Right ventricle myocardium inferior (tissue), 1 donor: Measurements from ENCODE around the gene PRKCB. TPM values are rescaled to one million over a fixed set of nuclear protein-coding genes. Genes with fewer than 3 reads are reported as not detected.
A peak's percentile ranks its signal among the peaks of the same experiment; 100 is the strongest.
"Not testable (repeated sequence)": the region's sequence is repeated elsewhere in the genome, so short reads cannot be mapped to it uniquely, and the experiment has no call there.

Experiments used
- ATAC-seq: fragments of 200-7000 bp; cut with Tn5 transposase; one replicate; pipeline ENCODE4 v1.9.1; 2020; ENCODE audit warnings: mild to moderate bottlenecking, moderate library complexity
- DNase-seq: peaks from one replicate; pipeline ENCODE4 v3.0.0; 2021; ENCODE audit errors: missing footprints
- intact Hi-C: fragments of 100-400 bp; cut with DNase I; formaldehyde crosslinking; loops from one replicate; pipeline ENCODE4 v1.11.0; 2022
- total RNA-seq: library from RNA; stranded (reverse); fragmentation: NEBNext Ultra II Directional; extraction: Animal tissue kit (Norgen Biotek cat#: 25700); gene quantifications from one replicate; pipeline ENCODE4 v1.2.1, GENCODE V29; 2021
- donor health status: DM: no; HTN: yes; CAD: no; lungs with severe emphysema.

Gene PRKCB
- total RNA-seq, 1 donor from 2014 or later: 2.2 TPM

DNA sequence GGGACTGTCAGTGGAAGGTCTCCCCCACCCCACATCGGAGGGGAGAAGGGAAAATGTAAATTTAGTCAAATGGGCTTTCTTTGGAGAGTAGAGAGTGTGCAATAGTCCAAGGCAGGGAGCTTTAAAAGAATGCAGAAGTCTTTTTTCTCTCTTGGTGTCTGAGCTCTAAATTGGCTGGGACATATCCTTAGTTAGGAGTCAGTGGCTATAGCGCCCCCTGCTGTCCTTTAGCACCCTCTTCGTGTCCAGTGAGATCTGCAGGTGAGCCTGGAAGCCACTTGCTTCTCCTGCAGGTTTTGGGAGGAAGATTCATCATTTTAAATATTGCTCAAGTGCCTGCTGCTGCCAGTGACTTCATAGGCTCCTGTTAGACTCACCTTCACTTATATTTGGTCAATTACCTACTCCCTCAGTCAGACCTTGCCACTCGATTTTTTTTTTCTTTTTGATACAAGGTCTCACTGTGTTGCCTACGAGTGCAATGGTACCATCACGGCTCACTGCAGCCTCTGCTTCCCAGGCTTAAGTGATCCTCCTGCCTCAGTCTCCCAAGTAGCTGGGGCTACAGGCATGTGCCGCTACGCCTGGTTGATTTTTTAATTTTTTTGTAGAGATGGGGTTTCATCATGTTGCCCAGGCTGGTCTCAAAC, 174.8 kb downstream of the PRKCB start:
- DNase-seq: peak; percentile 82
- peak; percentile 57 for ATAC-seq
- intact Hi-C loops: loop anchor here (5.0 to 10.0 kb wide), 3 partner anchors 103 to 268 kb away; no protein-coding TSS in a partner anchor

DNA sequence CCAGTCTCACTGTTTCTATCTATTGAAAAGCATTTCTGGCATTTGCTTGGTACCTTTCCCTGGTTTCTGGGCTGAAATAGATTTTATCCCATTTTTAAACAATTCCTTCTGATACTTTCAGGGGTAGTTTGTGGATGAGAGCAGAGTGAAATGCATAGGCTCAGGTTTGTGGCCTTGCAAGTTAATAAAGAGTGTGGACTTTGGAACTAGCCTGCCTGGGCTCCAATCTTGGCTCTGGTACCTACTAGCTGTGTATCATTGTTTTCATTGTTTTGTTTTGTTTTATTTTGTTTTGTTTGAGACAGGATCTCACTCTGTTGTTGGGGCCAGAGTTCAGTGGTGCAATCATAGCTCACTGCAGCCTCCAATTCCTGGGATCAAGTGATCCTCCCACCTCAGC, 175.5 kb downstream of the PRKCB start:
- intact Hi-C loops: loop anchor here (5.0 to 10.0 kb wide), 3 partner anchors 104 to 269 kb away; no protein-coding TSS in a partner anchor
- no peak for ATAC-seq
- DNase-seq: no peak

DNA sequence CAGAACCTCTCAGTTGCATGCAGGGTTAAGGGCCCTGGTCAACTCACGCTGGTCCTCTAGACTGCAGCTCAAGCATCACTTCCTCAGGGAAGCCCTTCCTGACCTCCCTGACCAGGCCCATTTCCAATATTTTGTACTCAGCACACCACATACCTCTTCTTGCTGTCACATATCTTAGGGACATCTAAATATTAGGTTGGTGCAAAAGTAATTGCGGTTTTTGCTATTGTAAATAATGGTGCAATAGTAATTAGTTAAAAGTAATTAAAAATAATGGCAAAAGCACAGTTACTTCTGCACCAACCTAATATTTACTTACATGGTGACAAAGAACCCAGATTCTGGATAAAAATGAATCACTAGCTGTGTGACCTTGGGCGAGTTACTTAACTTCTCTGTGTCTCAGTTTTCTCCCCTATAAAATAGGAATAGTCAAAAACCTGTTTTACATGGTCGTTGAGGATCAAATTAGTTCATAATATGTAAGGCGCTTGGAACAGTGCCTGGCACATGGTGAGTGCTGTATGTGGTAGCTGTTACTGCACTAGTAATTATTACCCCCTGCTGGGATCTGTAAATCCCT, 177.4 kb downstream of the PRKCB start:
- intact Hi-C loops: loop anchor here (5.0 to 10.0 kb wide), 3 partner anchors 106 to 271 kb away; no protein-coding TSS in a partner anchor
- ATAC-seq: no peak
- no peak for DNase-seq

DNA sequence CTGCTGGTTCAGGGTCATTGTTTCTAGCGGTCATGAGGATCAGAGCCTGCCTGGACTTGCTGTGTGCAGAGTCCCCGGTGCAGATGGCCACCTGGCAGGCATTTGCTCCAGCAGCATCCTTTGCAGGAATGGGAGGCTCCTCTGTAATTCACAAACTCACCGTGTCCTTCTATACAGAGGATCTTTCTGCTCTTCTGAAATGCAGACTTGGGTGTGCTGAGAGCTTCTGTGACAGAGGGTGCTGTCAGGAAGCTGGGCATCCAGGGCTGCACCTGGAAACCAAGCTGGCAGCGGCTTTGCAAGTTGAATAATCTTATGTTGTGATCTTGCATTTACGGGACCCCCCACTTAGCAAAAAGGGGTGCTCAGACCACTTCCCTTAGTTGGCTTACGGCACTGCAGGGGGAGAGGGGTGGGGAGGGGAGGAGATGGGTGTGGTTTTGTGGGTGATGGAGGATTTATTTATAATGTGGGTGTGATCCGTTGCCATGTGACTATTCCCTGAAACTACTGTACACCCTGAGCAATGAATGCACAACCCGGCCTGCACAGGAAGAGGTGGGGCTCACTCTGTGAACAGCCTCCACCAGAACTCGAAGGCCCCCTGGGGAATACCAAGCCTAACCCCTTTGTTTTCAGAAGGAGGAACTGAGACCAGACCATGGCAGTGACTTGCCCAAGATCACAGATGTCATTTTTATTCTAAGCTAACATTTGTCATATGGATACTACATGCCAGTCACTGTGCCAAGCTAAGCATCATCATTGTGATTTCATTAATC, 178.3 kb downstream of the PRKCB start:
- intact Hi-C loops: loop anchor here (5.0 to 10.0 kb wide), 3 partner anchors 107 to 272 kb away; no protein-coding TSS in a partner anchor
- ATAC-seq: peak; percentile 26
- DNase-seq: no peak

DNA sequence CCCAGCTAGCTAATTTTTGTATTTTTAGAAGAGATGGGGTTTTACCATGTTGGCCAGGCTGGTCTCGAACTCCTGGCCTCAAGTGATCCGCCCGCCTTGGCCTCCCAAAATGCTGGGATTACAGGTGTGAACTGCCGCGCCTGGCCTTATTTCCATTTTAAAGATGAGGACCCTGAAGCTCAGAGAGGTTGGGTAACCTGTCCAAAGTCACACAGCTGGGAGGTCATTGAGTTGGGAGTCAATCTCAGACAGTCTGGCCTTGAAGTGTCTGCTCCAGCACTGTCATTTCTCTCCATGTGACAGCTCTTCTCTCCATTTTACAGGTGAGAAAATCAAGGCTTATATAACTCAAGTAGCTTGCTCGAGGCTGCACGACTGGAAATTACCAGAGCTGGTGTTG, 179.2 kb downstream of the PRKCB start:
- ATAC-seq, DNase-seq: not testable (repeated sequence)
- intact Hi-C loops: loop anchor here (5.0 to 10.0 kb wide), 3 partner anchors 108 to 273 kb away; no protein-coding TSS in a partner anchor

DNA sequence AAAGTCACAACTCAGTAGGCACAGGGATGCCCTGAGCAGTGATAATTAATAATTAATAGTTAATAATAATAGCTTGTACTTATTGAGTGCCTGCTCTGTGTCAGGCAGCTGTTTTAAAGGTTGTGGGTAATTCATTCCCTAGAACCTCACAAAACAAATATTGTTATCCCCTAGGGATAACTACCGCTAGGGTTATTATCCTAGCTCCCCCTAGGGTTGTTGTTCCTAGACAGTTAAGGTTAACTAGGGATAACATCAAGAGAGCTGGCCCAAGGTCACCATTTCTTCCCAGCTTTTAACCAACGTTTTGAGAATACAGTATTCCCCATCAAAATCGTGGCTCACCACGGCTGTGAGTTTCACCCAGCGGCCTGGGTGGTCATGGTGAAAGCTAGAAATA, 180.1 kb downstream of the PRKCB start:
- intact Hi-C loops: loop anchor here (10.0 kb wide), 1 partner anchor 221 kb away; no protein-coding TSS in a partner anchor
- DNase-seq (no peak), ATAC-seq (no peak)

DNA sequence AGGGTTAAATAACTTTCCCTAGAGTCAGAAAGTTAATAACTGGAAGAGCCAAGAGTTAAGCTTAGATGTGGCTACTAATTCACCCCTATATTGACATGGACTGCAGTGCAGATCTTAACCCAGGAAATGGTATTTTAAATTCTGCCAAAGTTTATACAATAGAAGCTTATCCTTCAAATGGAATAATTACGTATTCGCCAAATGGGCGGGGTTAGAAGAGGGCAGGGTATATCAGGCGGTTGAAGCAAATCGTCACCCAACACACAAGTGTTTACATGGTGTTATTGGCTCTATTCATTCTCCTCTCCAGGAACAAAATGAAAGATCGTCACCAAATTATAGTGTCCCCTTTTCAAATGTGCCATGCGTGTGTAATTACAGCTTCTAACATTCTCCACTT, 182.7 kb downstream of the PRKCB start:
- DNase-seq: no peak
- intact Hi-C loops: loop anchor here (10.0 kb wide), 1 partner anchor 224 kb away; no protein-coding TSS in a partner anchor
- ATAC-seq: no peak

DNA sequence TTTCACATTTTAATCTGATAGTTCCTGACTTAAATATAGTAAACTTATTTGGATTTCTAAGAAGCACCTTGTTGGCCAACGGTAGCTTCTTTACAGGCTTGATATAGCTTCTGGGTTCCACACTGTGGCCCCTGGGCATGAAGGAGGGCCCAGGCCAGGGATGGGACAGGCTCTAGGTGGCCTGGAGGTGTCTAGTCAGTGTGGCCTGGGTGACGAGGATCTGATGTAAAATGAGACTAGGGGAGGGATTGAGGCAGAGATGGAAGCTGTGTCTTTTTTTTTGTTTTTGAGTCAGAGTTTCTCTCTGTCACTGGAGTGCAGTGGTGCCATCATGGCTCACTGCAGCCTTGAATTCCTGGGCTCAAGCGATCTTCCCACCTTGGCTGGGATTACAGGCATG, 187.0 kb downstream of the PRKCB start:
- no peak for DNase-seq
- intact Hi-C loops: no loop called here

DNA sequence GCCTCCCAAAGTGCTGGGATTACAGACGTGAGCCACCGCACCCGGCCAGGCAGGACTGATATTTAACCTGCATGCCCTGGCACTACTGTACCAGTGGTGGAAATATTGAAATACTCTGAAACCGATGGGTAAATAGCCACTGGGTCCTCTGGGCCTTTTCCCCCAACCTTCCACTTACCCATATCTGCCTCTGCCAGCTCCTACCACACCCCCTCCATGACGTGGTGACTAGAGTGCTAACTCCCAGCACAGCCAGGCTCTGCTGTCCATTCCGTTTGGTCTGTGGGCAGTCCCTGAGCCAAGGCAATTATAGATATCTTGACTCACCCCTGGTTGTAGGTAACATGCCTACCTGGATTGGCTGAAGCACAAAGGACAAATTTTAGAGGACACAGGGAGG, 187.8 kb downstream of the PRKCB start:
- DNase-seq (no peak), ATAC-seq (no peak)
- intact Hi-C loops: no loop called here

More for the DNA sequence above, 187.0 kb downstream of the PRKCB start:
- ATAC-seq: no peak

DNA sequence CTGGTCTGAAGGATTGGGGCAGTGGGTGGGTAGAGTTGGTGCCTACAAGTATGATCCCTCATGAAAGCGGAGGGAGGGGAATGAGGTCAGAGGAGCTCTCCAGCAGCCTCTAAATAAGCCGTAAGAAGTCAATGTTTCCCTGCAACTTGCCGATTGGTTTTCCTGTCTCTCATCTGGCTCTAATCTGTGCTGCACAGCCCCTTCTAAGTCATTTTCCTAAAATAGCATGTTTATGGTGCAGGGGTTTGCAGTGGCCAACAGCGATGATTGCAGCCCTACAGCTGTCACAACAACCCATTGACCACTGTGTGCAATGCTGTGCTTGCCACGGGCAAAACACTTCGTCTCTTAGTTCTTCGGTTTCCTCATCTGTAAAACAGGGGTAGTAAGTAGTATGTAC, 189.2 kb downstream of the PRKCB start:
- intact Hi-C loops: no loop called here
- no peak for ATAC-seq
- no peak for DNase-seq

DNA sequence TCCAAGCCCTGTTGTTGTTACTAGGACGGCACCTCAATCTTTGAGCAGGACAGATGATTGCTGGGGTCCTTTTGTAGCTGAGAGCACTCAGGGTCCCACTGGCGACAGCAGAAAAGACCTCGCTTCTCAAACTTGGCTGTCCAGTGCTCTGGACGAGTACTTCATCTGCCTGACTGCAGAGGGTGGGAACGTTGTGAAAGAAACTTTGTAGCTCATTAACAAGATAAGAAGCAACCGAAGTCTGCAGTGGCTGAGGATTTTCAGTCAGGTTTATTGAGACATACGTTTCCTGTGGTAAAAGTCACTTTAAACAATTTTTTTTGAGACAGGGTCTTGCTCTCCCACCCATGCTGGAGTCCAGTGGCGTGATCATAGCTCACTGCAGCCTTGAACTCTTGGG, 191.7 kb downstream of the PRKCB start:
- intact Hi-C loops: no loop called here
- DNase-seq: no peak
- ATAC-seq: no peak

DNA sequence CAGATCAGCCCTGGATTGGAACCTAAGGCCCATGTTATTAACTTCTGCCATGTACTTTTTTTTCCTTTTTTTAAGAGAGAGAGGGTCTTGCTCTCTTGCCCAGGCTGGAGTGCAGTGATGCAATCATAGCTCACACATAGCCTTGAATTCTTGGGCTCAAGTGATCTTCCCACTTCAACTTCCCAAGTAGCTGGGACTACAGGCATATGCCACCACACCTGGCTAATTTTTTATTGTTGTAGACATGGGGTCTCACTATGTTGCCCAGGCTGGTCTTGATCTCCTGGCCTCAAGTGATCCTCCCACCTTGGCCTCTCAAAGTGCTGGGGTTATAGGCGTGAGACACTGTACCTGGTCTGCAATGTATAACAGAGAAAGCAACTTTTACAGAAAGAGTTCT, 194.1 kb downstream of the PRKCB start:
- DNase-seq, ATAC-seq, intact Hi-C loops: not testable (repeated sequence)

DNA sequence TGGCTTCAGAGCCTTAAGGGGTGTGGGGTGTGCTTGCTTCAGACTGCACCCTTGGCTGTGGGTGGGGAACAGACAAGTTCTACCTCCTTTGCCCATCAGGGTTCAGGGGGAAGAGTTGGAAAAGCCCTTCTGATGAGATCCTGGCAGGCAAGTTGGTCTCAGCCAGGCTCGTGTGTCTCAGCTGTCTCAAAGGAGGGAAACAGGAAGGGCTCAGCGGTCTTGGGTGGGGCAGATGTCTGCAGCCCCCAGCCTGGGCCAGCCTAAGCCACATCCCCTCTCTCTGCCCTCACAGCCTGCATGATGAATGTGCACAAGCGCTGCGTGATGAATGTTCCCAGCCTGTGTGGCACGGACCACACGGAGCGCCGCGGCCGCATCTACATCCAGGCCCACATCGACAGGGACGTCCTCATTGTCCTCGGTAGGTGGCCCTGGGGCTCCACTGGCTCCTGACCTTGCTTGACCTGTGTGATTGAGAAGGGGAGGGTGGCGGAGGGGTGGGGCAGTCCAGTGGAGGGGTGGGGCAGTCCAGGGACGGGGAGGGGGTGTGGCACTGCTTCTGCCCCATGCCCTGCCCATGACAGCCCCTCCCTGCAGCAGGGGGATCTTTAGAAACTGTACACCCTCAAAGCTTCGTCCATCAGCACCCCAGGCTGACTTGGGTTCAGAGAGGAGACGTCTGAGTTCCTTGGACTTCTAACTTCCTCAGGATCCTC, 199.5 kb downstream of the PRKCB start:
- DNase-seq: no peak
- intact Hi-C loops: no loop called here
- ATAC-seq: no peak

DNA sequence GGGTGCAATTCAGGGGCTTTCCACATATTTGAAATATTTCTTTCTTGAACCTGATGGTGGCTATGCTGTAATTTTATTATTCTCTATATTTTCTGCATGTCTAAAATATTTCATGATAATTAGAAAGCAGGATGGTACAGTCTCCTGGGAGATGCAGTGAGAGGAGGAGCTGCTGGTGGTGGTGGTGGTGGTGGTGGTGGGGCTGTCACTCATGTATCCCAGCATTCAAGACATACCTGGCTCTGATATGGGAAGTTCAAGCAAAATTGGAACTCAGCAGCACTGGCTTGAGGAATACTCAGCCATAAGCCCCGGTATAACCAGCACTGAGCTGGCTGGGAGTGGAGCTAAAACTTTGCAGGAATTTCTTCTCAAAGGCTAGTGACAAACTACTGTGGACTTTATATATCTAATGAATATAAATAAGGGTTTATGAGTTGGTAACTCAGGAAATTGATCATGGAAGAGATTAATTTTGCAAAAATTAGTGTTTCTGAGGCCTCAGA, 200.3 kb downstream of the PRKCB start:
- DNase-seq: no peak
- no peak for ATAC-seq
- intact Hi-C loops: no loop called here

DNA sequence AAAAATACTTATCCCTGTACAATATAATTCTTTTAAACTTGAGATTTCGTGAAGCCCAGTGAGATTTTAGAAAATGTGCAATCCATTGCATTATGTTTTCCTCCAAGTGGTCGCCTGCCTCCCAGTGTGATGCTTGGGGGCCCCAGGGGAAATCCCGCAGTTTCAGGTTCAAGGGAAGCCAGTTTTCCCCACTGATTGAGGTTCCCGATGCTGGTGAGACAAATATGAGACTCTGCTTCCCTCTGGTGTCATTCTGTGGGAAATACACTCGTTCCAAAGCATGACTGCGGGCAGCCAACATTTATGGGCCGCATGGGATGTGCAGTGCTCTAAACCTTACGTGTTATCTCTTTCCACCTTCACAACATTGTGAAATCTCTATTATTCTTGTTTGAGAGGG, 200.8 kb downstream of the PRKCB start:
- no peak for ATAC-seq
- intact Hi-C loops: no loop called here
- DNase-seq: no peak

DNA sequence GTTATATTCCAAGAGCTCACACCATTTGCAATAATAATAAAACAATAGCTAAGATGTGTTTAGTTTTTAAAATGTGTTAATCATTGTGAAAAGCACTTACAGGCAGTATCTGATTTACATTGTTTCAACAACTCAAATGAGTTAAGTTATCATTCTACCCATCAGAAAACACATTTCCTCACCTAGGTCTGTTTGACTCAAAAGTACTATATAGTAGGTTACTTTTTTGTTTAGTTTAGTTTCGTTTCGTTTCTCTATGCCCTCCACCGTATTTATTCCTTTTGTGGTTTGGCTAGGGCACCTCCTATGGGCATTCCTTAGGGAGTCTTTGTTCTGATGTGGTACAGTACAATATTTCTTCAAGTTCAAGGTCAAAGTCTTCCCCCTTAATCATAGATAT, 201.6 kb downstream of the PRKCB start:
- no peak for ATAC-seq
- intact Hi-C loops: no loop called here
- no peak for DNase-seq

DNA sequence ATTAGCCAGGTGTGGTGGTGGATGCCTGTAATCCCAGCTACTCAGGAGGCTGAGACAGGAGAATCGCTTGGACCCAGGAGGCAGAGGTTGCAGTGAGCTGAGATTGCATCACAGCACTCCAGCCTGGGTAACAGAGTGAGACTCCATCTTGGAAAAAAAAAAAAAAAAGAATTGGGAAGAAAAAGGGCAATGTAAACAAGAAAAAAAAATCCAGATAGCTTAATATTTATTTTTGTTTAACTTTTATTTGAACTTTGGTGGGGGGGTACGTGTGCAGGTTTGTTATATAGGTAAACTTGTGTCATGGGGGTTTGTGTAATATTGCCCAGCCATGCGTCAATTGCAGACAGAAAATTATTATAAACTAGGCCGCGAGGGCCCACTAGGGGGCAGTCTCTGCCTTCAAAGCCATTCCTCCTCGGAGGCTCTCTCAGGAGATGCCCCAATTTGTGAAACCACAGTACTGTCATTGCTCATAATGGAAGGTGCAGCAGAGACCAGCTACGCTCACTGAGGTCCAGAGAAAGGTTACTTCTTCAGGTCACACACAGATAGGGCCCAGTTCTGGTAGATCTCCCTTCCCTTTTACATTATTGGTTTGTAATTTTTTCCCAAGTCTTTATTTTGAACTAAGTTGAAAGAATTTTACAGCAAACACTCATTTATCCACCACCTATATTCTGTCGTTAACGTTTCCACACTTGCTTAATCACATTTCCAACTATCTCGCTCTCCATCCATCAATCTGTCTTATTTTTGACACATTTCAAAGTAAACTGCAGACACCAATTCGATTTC, 206.2 kb downstream of the PRKCB start:
- no peak for DNase-seq
- intact Hi-C loops: loop anchor here (1.0 to 2.0 kb wide), 2 partner anchors 211 to 463 kb away; no protein-coding TSS in a partner anchor
- ATAC-seq: peak; percentile 54

DNA sequence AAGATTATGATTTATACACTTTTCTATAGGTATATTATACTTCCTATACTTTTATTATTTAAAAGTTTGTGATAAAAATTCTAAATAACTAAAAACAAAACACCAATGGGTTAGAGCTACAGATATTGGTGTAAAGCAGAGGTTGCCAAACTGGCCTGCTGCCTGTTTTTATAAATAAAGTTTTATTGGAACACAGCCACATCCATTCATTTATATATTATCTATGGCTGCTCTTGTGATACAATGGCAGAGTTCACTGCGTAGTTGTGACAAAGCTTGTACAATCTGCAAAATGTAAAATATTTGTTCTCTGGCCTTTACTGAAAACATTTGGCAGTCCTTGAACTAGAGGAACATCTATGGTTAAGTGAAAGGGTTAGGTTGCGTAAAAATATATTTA, 208.7 kb downstream of the PRKCB start:
- DNase-seq: no peak
- intact Hi-C loops: no loop called here
- ATAC-seq: no peak
